Peyer's patch (tissue), 4 donors: ENCODE measurements around the gene CAGE1. TPM values are rescaled to one million over a fixed set of nuclear protein-coding genes. Genes with fewer than 3 reads are reported as not detected.

ENCODE experiments used
- DNase-seq, 3 donors: peaks; one replicate each; pipeline ENCODE4 v3.0.0-alpha.2; 2017 to 2019
- H3K27ac ChIP-seq, 4 donors: fragments of 200-600 bp; sonication (generic); one replicate each; pipeline ENCODE4 v1.5.1; 2016 to 2019
- H3K27me3 ChIP-seq, 2 donors: fragments of 200-600 bp; sonication (generic); one replicate each; pipeline ENCODE4 v1.5.1; 2019
- H3K36me3 ChIP-seq, 3 donors: fragments of 200-600 bp; sonication (generic); one replicate each; pipeline ENCODE4 v1.5.1; 2016 to 2019
- H3K4me1 ChIP-seq, 4 donors: fragments of 200-600 bp; sonication (generic); one replicate each; pipeline ENCODE4 v1.5.1; 2016 to 2019
- H3K4me3 ChIP-seq, 4 donors: fragments of 200-600 bp; sonication (generic); 1 replicate in 3 of 4; 2 replicates in 1 of 4; pipeline ENCODE4 v1.5.1; 2016 to 2019; ENCODE audit warnings: mild to moderate bottlenecking in 1 of 4
- H3K9me3 ChIP-seq, 4 donors: fragments of 200-600 bp; sonication (generic); one replicate each; pipeline ENCODE4 v1.5.1; 2016 to 2019; ENCODE audit warnings: mild to moderate bottlenecking in 1 of 4
- POLR2A ChIP-seq, 2 donors: fragments of 450-650 bp; IDR thresholded peaks; one replicate each; pipeline ENCODE4 v1.5.1; 2017; ENCODE audit warnings: antibody characterized with exemption in 2 of 2, mild to moderate bottlenecking in 2 of 2, moderate library complexity in 2 of 2
- total RNA-seq, 4 donors: library from RNA; depleted of rRNA; stranded (reverse); fragments of >200 nt; gene quantifications; one replicate each; pipeline ENCODE4 v1.1.0, GENCODE V29; 2016
- TF ChIP-seq, protein P1 (sequence below), 6 experiments: fragments of 450-650 bp in 4 of 6; fragments of 200-600 bp in 2 of 6; sonication (generic) in 1 of 6; IDR thresholded peaks; one replicate each; pipeline ENCODE4 v1.5.1; 2017 to 2019; ENCODE audit warnings: antibody characterized with exemption in 6 of 6, mild to moderate bottlenecking in 3 of 6, moderate library complexity in 1 of 6

CAGE1 gene
- total RNA-seq, 4 donors from 2014 or later = not detected

DNA sequence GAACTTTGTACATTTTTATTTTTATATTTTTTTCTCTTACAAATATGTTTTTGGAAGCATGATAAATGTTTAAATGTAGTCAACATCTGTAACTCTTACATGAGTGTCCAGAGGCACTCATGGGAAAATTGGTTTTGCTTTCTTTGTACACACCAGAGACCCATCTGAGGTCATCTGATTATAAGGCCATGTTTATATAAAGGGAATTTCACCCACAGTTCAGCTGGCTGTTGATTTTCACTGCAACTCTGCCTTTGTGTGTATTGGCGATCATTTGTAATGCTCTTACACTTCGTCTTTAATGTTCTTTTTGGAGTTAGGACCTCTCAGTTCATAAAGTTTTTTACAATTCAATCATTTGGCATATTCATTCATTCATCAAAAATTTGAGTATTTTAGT is 28.1 kb upstream of the CAGE1 start:
- Histone ChIP-seq H3K36me3 (peaks cover 0 to 43% (median 0%) of the 10 kb centered on the region in 3 donors), H3K27ac (no peak overlapping the region), H3K4me1 (peaks cover 0 to 9% (median 0%) of the 10 kb centered on the region in 4 donors), H3K27me3 (no peaks in the 10 kb centered on the region), H3K4me3 (no peak overlapping the region), H3K9me3 (no peaks in the 10 kb centered on the region)
- no peak for DNase-seq
- TF ChIP-seq POLR2A (IDR thresholded peaks at IDR 0.05) = no peak
- TF ChIP-seq, protein P1, sequence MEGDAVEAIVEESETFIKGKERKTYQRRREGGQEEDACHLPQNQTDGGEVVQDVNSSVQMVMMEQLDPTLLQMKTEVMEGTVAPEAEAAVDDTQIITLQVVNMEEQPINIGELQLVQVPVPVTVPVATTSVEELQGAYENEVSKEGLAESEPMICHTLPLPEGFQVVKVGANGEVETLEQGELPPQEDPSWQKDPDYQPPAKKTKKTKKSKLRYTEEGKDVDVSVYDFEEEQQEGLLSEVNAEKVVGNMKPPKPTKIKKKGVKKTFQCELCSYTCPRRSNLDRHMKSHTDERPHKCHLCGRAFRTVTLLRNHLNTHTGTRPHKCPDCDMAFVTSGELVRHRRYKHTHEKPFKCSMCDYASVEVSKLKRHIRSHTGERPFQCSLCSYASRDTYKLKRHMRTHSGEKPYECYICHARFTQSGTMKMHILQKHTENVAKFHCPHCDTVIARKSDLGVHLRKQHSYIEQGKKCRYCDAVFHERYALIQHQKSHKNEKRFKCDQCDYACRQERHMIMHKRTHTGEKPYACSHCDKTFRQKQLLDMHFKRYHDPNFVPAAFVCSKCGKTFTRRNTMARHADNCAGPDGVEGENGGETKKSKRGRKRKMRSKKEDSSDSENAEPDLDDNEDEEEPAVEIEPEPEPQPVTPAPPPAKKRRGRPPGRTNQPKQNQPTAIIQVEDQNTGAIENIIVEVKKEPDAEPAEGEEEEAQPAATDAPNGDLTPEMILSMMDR (IDR thresholded peaks at IDR 0.05) = no peak

DNA sequence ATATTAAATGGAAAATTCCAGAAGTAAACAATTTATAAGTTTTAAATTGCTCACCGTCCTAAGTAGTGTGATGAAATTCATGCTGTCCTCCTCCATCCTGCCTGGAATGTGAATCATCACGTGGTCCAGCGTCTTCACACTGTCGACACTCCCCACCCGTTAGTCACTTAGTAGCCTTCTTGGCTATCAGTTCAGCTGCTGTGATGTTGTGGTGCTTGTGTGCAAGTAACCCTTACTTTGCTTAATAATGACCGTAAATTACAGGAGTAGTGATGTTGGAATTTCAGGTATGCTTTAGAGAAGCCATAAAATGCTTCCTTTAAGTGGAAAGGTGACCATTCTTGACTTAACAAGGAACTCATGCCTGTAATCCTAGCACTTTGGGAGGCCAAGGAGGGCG is 25.3 kb upstream of the CAGE1 start:
- TF ChIP-seq, protein P1 (IDR thresholded peaks at IDR 0.05) = no peak
- TF ChIP-seq POLR2A (IDR thresholded peaks at IDR 0.05) = no peak
- no peak overlapping the region for H3K4me3 ChIP-seq
- peaks cover 0 to 9% (median 0%) of the 10 kb centered on the region in 4 donors for H3K4me1 ChIP-seq
- H3K27me3 ChIP-seq = no peaks in the 10 kb centered on the region
- H3K9me3 ChIP-seq = no peaks in the 10 kb centered on the region
- no peak overlapping the region for H3K27ac ChIP-seq
- peaks cover 0 to 68% (median 0%) of the 10 kb centered on the region in 3 donors for H3K36me3 ChIP-seq
- DNase-seq = no peak

GRCh38 chr6:7413151-7413823 is 23.7 kb upstream of the CAGE1 start:
- H3K4me3 ChIP-seq = no peak overlapping the region
- no peak for DNase-seq
- no peaks in the 10 kb centered on the region for H3K9me3 ChIP-seq
- peaks cover 0 to 9% (median 0%) of the 10 kb centered on the region in 4 donors for H3K4me1 ChIP-seq
- H3K27ac ChIP-seq = peak overlapping the region in 2 of 4 donors; percentile 41
- no peaks in the 10 kb centered on the region for H3K27me3 ChIP-seq
- TF ChIP-seq, protein P1 (IDR thresholded peaks at IDR 0.05) = no peak
- TF ChIP-seq POLR2A (IDR thresholded peaks at IDR 0.05) = no peak
- peaks cover 0 to 69% (median 0%) of the 10 kb centered on the region in 3 donors for H3K36me3 ChIP-seq

DNA sequence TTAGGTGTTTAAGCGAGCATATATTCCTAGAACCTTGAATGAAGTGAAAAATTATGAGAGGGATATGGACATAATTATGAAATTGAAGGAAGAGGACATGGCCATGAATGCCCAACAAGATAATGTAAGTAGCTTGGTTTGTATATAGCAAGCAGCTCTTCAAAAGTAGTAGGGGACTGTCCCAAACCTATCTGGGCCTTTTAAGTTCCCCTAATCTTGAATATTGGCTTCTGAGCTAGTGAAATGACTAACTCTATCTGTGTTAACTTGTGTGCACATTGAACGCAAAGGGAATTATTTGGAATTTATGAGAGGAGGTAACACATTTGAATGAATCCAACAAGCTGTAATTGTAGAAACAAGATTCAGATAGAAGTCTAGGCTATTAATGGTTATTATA is 21.8 kb upstream of the CAGE1 start:
- H3K27ac ChIP-seq = no peak overlapping the region
- TF ChIP-seq POLR2A (IDR thresholded peaks at IDR 0.05) = no peak
- TF ChIP-seq, protein P1 (IDR thresholded peaks at IDR 0.05) = no peak
- no peaks in the 10 kb centered on the region for H3K27me3 ChIP-seq
- H3K9me3 ChIP-seq = no peaks in the 10 kb centered on the region
- H3K4me1 ChIP-seq = peaks cover 0 to 9% (median 0%) of the 10 kb centered on the region in 4 donors
- H3K36me3 ChIP-seq = peaks cover 0 to 72% (median 0%) of the 10 kb centered on the region in 3 donors
- no peak for DNase-seq
- no peak overlapping the region for H3K4me3 ChIP-seq

- Histone ChIP-seq H3K36me3 (peaks cover 0 to 72% (median 0%) of the 10 kb centered on the region in 3 donors), H3K9me3 (no peaks in the 10 kb centered on the region), H3K4me3 (no peak overlapping the region), H3K4me1 (peaks cover 0 to 9% (median 0%) of the 10 kb centered on the region in 4 donors), H3K27ac (no peak overlapping the region), H3K27me3 (no peaks in the 10 kb centered on the region)
- TF ChIP-seq, protein P1 (IDR thresholded peaks at IDR 0.05) = no peak
- TF ChIP-seq POLR2A (IDR thresholded peaks at IDR 0.05) = no peak
- DNase-seq = no peak
Observed at GRCh38 chr6:7410851-7411250, 21.3 kb upstream of the CAGE1 start.
